Measurements from ENCODE around the gene RGS9.

Gene RGS9

GRCh38 chr17:65236321-65236720 lies 99.2 kb downstream of the RGS9 start:
- DNase-seq (ENCODE audit: extremely low spot score, insufficient read length, low read depth) (no peak), FAIRE-seq (no peak)

GRCh38 chr17:65243838-65244625 lies 106.9 kb downstream of the RGS9 start:
- no peak for FAIRE-seq
- no peak for DNase-seq (ENCODE audit: extremely low spot score, insufficient read length, low read depth)

- FAIRE-seq (no peak), DNase-seq (ENCODE audit: extremely low spot score, insufficient read length, low read depth) (no peak)
Measured at GRCh38 chr17:65246252-65246651, 109.1 kb downstream of the RGS9 start.

GRCh38 chr17:65249774-65250173 lies 112.6 kb downstream of the RGS9 start:
- FAIRE-seq (no peak), DNase-seq (ENCODE audit: extremely low spot score, insufficient read length, low read depth) (no peak)

- FAIRE-seq: no peak
- no peak for DNase-seq (ENCODE audit: extremely low spot score, insufficient read length, low read depth)
Measured at GRCh38 chr17:65254166-65254565, 117.0 kb downstream of the RGS9 start.

GRCh38 chr17:65259281-65259680 lies 122.1 kb downstream of the RGS9 start:
- FAIRE-seq (no peak), DNase-seq (ENCODE audit: extremely low spot score, insufficient read length, low read depth) (no peak)

GRCh38 chr17:65259696-65260485 lies 122.7 kb downstream of the RGS9 start:
- FAIRE-seq: no peak

GRCh38 chr17:65260626-65261025 lies 123.5 kb downstream of the RGS9 start:
- FAIRE-seq (no peak), DNase-seq (ENCODE audit: extremely low spot score, insufficient read length, low read depth) (no peak)

More at GRCh38 chr17:65259696-65260485, 122.7 kb downstream of the RGS9 start:
- DNase-seq (ENCODE audit: extremely low spot score, insufficient read length, low read depth): no peak

GRCh38 chr17:65261152-65261551 lies 124.0 kb downstream of the RGS9 start:
- DNase-seq (ENCODE audit: extremely low spot score, insufficient read length, low read depth): no peak
- no peak for FAIRE-seq

- DNase-seq (ENCODE audit: extremely low spot score, insufficient read length, low read depth): no peak
- FAIRE-seq: no peak
Measured at GRCh38 chr17:65261682-65262636, 124.8 kb downstream of the RGS9 start.

GRCh38 chr17:65265276-65265675 lies 128.1 kb downstream of the RGS9 start:
- DNase-seq (ENCODE audit: extremely low spot score, insufficient read length, low read depth) (no peak), FAIRE-seq (no peak)

- FAIRE-seq (no peak), DNase-seq (ENCODE audit: extremely low spot score, insufficient read length, low read depth) (no peak)
Measured at GRCh38 chr17:65268832-65269231, 131.7 kb downstream of the RGS9 start.

- FAIRE-seq: no peak
- DNase-seq (ENCODE audit: extremely low spot score, insufficient read length, low read depth): no peak
Measured at GRCh38 chr17:65270499-65271253, 133.5 kb downstream of the RGS9 start.

- no peak for DNase-seq (ENCODE audit: extremely low spot score, insufficient read length, low read depth)
- FAIRE-seq: no peak
Measured at GRCh38 chr17:65271296-65271695, 134.1 kb downstream of the RGS9 start.

Data from GM18507 (cell line).